HG03066 (cell line): ENCODE measurements around the gene PIN1.

ENCODE experiments used
- ATAC-seq: cut with Tn5 transposase; IDR thresholded peaks from one replicate; pipeline ENCODE4 v1.9.1; 2021; ENCODE audit warnings: low read depth; ENCODE audit not compliant: unreplicated experiment

PIN1 gene

GRCh38 chr19:9850235-9850959 is 15.3 kb downstream of the PIN1 start:
- no peak for ATAC-seq

- no peak for ATAC-seq
These were observed 19.2 kb downstream of the PIN1 start for GRCh38 chr19:9854282-9854846.

- ATAC-seq: no peak
These were observed 21.5 kb downstream of the PIN1 start for GRCh38 chr19:9856609-9857008.

GRCh38 chr19:9857076-9857721 is 22.1 kb downstream of the PIN1 start:
- no peak for ATAC-seq

- ATAC-seq: no peak
These were observed 23.0 kb downstream of the PIN1 start for GRCh38 chr19:9857920-9858746.

GRCh38 chr19:9858766-9859165 is 23.6 kb downstream of the PIN1 start:
- ATAC-seq: no peak

GRCh38 chr19:9860407-9860806 is 25.3 kb downstream of the PIN1 start:
- no peak for ATAC-seq

- no peak for ATAC-seq
These were observed 26.4 kb downstream of the PIN1 start for GRCh38 chr19:9861503-9861902.

- ATAC-seq: no peak
These were observed 27.8 kb downstream of the PIN1 start for GRCh38 chr19:9862938-9863337.

GRCh38 chr19:9863759-9864158 is 28.6 kb downstream of the PIN1 start:
- no peak for ATAC-seq

- ATAC-seq: no peak
These were observed 30.8 kb downstream of the PIN1 start for GRCh38 chr19:9865732-9866501.

GRCh38 chr19:9868983-9869617 is 34.0 kb downstream of the PIN1 start:
- no peak for ATAC-seq

GRCh38 chr19:9871626-9872338 is 36.7 kb downstream of the PIN1 start:
- ATAC-seq: no peak

GRCh38 chr19:9872618-9873242 is 37.6 kb downstream of the PIN1 start:
- no peak for ATAC-seq

- no peak for ATAC-seq
These were observed 40.0 kb downstream of the PIN1 start for GRCh38 chr19:9875031-9875627.

- no peak for ATAC-seq
These were observed 40.7 kb downstream of the PIN1 start for GRCh38 chr19:9875796-9876195.

GRCh38 chr19:9877780-9878510 is 42.8 kb downstream of the PIN1 start:
- no peak for ATAC-seq
